HG03565 (cell line): ENCODE data around the gene IFNAR2.

ENCODE experiments used
- ATAC-seq: cut with Tn5 transposase; IDR thresholded peaks from one replicate; pipeline ENCODE4 v1.9.1; 2021; ENCODE audit warnings: mild to moderate bottlenecking, moderate library complexity; ENCODE audit not compliant: unreplicated experiment

The IFNAR2 gene

GRCh38 chr21:33229784-33230544 lies at the start of gene IFNAR2:
Gene IFNAR2, plus strand, starts transcription at chr21:33229938. Its CDS starts 11,985 bp downstream, at chr21:33241923.
- peak; percentile 50 for ATAC-seq

- ATAC-seq, result no peak
Observed at GRCh38 chr21:33185852-33186251, 43.9 kb upstream of the IFNAR2 start.

GRCh38 chr21:33187276-33187675 lies 42.5 kb upstream of the IFNAR2 start:
- no peak for ATAC-seq

GRCh38 chr21:33189237-33189636 lies 40.5 kb upstream of the IFNAR2 start:
- ATAC-seq, result no peak

GRCh38 chr21:33189824-33190223 lies 39.9 kb upstream of the IFNAR2 start:
- no peak for ATAC-seq

GRCh38 chr21:33196941-33197374 lies 32.8 kb upstream of the IFNAR2 start:
- no peak for ATAC-seq

GRCh38 chr21:33197496-33197895 lies 32.2 kb upstream of the IFNAR2 start:
- ATAC-seq, result no peak

GRCh38 chr21:33198346-33199099 lies 31.2 kb upstream of the IFNAR2 start:
- no peak for ATAC-seq

GRCh38 chr21:33199100-33199464 lies 30.7 kb upstream of the IFNAR2 start:
- no peak for ATAC-seq

- peak; percentile 73 for ATAC-seq
Observed at GRCh38 chr21:33199516-33200217, 30.1 kb upstream of the IFNAR2 start.

- ATAC-seq, result no peak
Observed at GRCh38 chr21:33201956-33202355, 27.8 kb upstream of the IFNAR2 start.

GRCh38 chr21:33202464-33203363 lies 27.0 kb upstream of the IFNAR2 start:
- ATAC-seq, result no peak

GRCh38 chr21:33203371-33203724 lies 26.4 kb upstream of the IFNAR2 start:
- ATAC-seq, result no peak

- no peak for ATAC-seq
Observed at GRCh38 chr21:33205476-33205875, 24.3 kb upstream of the IFNAR2 start.

- ATAC-seq, result no peak
Observed at GRCh38 chr21:33206771-33207281, 22.9 kb upstream of the IFNAR2 start.

GRCh38 chr21:33207449-33208149 lies 22.1 kb upstream of the IFNAR2 start:
- ATAC-seq, result no peak

GRCh38 chr21:33208534-33208933 lies 21.2 kb upstream of the IFNAR2 start:
- no peak for ATAC-seq

- ATAC-seq, result no peak
Observed at GRCh38 chr21:33211305-33211704, 18.4 kb upstream of the IFNAR2 start.

- ATAC-seq, result no peak
Observed at GRCh38 chr21:33211732-33212131, 18.0 kb upstream of the IFNAR2 start.
